A549 (cell line): ENCODE measurements around the gene PHF2. TPM values are rescaled to one million over a fixed set of nuclear protein-coding genes. Genes with fewer than 3 reads are reported as not detected.

ENCODE experiments used
- ATAC-seq, 2 experiments: fragments of 200-7000 bp in 1 of 2; fragments of >200 bp in 1 of 2; cut with Nextera tagmentation in 1 of 2; cut with Tn5 transposase in 1 of 2; 3 replicates each; pipeline versions ENCODE4 v1.8.0 to v1.9.1; 2018 to 2020; ENCODE audit warnings: mild to moderate bottlenecking in 1 of 2, moderate library complexity in 1 of 2
- CTCF ChIA-PET: fragments of 300-600 bp; sonication (Branson Sonifier 250); formaldehyde crosslinking; extraction: SDS; loops from one replicate; lab custom pipeline; 2021; ENCODE audit warnings: antibody characterized with exemption, inconsistent platforms; lab: Yijun Ruan, JAX
- POLR2A ChIA-PET: fragments of 350-600 bp; formaldehyde crosslinking; extraction: SDS; loops from one replicate; lab custom pipeline; 2021; ENCODE audit warnings: antibody characterized with exemption, inconsistent platforms; lab: Yijun Ruan, JAX
- DNase-seq, 2 experiments: peaks; one replicate each; pipeline versions ENCODE4 v3.0.0 to v3.0.0-alpha.2; 2011 to 2016; ENCODE audit warnings: low read depth in 1 of 2, low spot score in 1 of 2
- FAIRE-seq: peaks from 2 replicates; lab custom pipeline; 2011; peaks lifted over from hg19 to GRCh38; lab: Jason Lieb, UNC
- H3K27ac ChIP-seq, 2 experiments: fragments of >200 bp; sonication (Bioruptor Twin); formaldehyde crosslinking; 3 replicates each; pipeline ENCODE4 v1.5.1; 2016 to 2017
- H3K4me1 ChIP-seq: fragments of >200 bp; sonication (Bioruptor Twin); formaldehyde crosslinking; 3 replicates; pipeline ENCODE4 v1.6.1; 2016
- H3K4me2 ChIP-seq: fragments of >200 bp; sonication (Bioruptor Twin); formaldehyde crosslinking; 3 replicates; pipeline ENCODE4 v1.6.1; 2016
- H3K4me3 ChIP-seq: fragments of >200 bp; sonication (Bioruptor Twin); formaldehyde crosslinking; 3 replicates; pipeline ENCODE4 v1.5.1; 2016
- H3K9me3 ChIP-seq: fragments of >200 bp; sonication (Bioruptor Twin); formaldehyde crosslinking; 3 replicates; pipeline ENCODE4 v1.6.1; 2016
- CHD2 ChIP-seq: fragments of 150-350 bp; IDR thresholded peaks from 2 replicates; pipeline ENCODE4 v1.6.1; 2014; ENCODE audit warnings: low read length; ENCODE audit not compliant: partially characterized antibody
- CHD4 ChIP-seq: fragments of 200-600 bp; sonication (generic); IDR thresholded peaks from 2 replicates; pipeline ENCODE4 v1.6.1; 2016; ENCODE audit warnings: antibody characterized with exemption, mild to moderate bottlenecking, borderline replicate concordance
- EHF ChIP-seq: fragments of 250-450 bp; sonication (Bioruptor Pico); IDR thresholded peaks from 2 replicates; pipeline ENCODE4 v1.5.0; 2020; ENCODE audit warnings: mild to moderate bottlenecking
- EHMT2 ChIP-seq: fragments of 200-600 bp; sonication (generic); IDR thresholded peaks from 2 replicates; pipeline ENCODE4 v1.6.1; 2016; ENCODE audit warnings: antibody characterized with exemption, low read depth, mild to moderate bottlenecking, moderate library complexity
- EP300 ChIP-seq, 2 experiments: fragments of >200 bp; sonication (Bioruptor Twin); formaldehyde crosslinking; IDR thresholded peaks; 2 replicates in 1 of 2; 3 replicates in 1 of 2; pipeline ENCODE4 v1.6.1; 2016 to 2017
- ESRRA ChIP-seq: fragments of 150-350 bp; IDR thresholded peaks from 2 replicates; pipeline ENCODE4 v1.6.1; 2014; ENCODE audit warnings: mild to moderate bottlenecking, low read length, borderline replicate concordance
- FOSL2 ChIP-seq, 2 experiments: fragments of 450-650 bp in 1 of 2; fragments of >200 bp in 1 of 2; sonication (Bioruptor Twin) in 1 of 2; formaldehyde crosslinking; IDR thresholded peaks; 2 replicates each; pipeline versions ENCODE4 v1.5.0 to v1.6.1; 2016 to 2020; ENCODE audit warnings: mild to moderate bottlenecking in 1 of 2, moderate library complexity in 1 of 2
- HEYL ChIP-seq: fragments of 250-450 bp; sonication (Bioruptor Pico); IDR thresholded peaks from 2 replicates; pipeline ENCODE4 v1.8.0; 2021; ENCODE audit warnings: mild to moderate bottlenecking, moderate library complexity
- HOXA7 ChIP-seq: fragments of 250-450 bp; sonication (Bioruptor Pico); IDR thresholded peaks from 2 replicates; pipeline ENCODE4 v1.5.0; 2020; ENCODE audit warnings: mild to moderate bottlenecking, moderate library complexity
- KDM1A ChIP-seq: fragments of 200-600 bp; sonication (generic); IDR thresholded peaks from 2 replicates; pipeline ENCODE4 v1.6.1; 2016; ENCODE audit warnings: low read depth, mild to moderate bottlenecking
- MAX ChIP-seq: IDR thresholded peaks from 2 replicates; pipeline ENCODE4 v1.6.1; 2012
- PBX3 ChIP-seq: IDR thresholded peaks from 2 replicates; pipeline ENCODE4 v1.6.1; 2012
- RFX5 ChIP-seq: fragments of 450-650 bp; IDR thresholded peaks from 2 replicates; pipeline ENCODE4 v1.7.1; 2014; ENCODE audit warnings: antibody characterized with exemption, mild to moderate bottlenecking, moderate library complexity
- RNF2 ChIP-seq: fragments of 200-600 bp; sonication (generic); IDR thresholded peaks from 2 replicates; pipeline ENCODE4 v1.6.1; 2016; ENCODE audit warnings: low read depth, mild to moderate bottlenecking, antibody characterized with exemption, moderate library complexity, borderline replicate concordance
- SMC3 ChIP-seq: fragments of >200 bp; sonication (Bioruptor Twin); formaldehyde crosslinking; IDR thresholded peaks from 3 replicates; pipeline ENCODE4 v1.6.1; 2018; ENCODE audit warnings: inconsistent platforms
- TFCP2L1 ChIP-seq: fragments of 250-450 bp; sonication (Bioruptor Pico); IDR thresholded peaks from 2 replicates; pipeline ENCODE4 v1.5.0; 2021; ENCODE audit warnings: mild to moderate bottlenecking
- TP53 ChIP-seq: fragments of 250-450 bp; sonication (Bioruptor Pico); IDR thresholded peaks from 2 replicates; pipeline ENCODE4 v1.5.0; 2021; ENCODE audit warnings: mild to moderate bottlenecking, moderate library complexity
- WGBS: methylation state at CpG from one replicate; pipeline ENCODE4 v1.1.6; 2017; ENCODE audit errors: missing lambda C conversion rate; 5-methylcytosine and 5-hydroxymethylcytosine counted together
- polyA plus RNA-seq, 4 experiments: library from polyadenylated mRNA; depleted of rRNA in 3 of 4; stranded (reverse); fragments of >200 nt; fragmentation: RNase III in 1 of 4; extraction: RNeasy Plus Mini Kit Qiagen cat#74134 plus additional on column Dnase treatment in 1 of 4; gene quantifications; 2 replicates in 3 of 4; 3 replicates in 1 of 4; pipeline ENCODE4 v1.2.3, GENCODE V29; 2011 to 2017
- TF ChIP-seq, protein P1 (sequence below): fragments of 250-450 bp; sonication (Bioruptor Pico); IDR thresholded peaks from 2 replicates; pipeline ENCODE4 v1.5.0; 2021; ENCODE audit warnings: mild to moderate bottlenecking, moderate library complexity, borderline replicate concordance

The PHF2 gene
- polyA plus RNA-seq, 2 of the 4 experiments (the other 2 are of a cell fraction), result 9.6 to 12.2 TPM

DNA sequence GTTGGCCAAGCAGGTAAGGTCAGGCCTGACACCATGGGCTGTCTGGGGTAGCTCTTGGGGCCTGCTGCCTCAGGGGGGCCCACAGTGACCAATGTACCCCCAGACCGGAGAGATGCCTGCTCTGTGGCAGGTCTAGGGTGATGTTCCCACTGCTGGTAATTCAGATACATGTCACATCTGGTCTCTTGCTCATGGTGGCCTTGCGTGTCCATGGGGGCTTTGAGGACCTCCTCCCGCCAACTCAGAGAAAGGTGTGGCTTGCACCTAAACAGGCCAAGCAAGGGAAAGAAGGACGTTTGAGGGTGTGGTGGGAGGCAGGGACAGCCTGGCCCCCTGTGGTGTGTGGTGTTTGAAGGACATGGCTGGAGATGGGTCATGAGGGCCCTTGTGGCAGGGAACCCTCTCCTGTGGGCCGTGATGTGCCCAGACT lies 75.2 kb downstream of the PHF2 start:
- POLR2A ChIA-PET, result no interaction called here
- WGBS, result 69% methylated on average over 4 of the region's 5 CpGs
- Histone ChIP-seq H3K9me3 (no peaks in the 10 kb centered on the region), H3K4me3 (no peak overlapping the region), H3K4me2 (no peak overlapping the region), H3K4me1 (no peaks in the 10 kb centered on the region), H3K27ac (no peak overlapping the region)
- no peak for FAIRE-seq
- CTCF ChIA-PET, result no interaction called here
- TF ChIP-seq RNF2, result no peak
- ATAC-seq, result no peak
- no peak for DNase-seq

DNA sequence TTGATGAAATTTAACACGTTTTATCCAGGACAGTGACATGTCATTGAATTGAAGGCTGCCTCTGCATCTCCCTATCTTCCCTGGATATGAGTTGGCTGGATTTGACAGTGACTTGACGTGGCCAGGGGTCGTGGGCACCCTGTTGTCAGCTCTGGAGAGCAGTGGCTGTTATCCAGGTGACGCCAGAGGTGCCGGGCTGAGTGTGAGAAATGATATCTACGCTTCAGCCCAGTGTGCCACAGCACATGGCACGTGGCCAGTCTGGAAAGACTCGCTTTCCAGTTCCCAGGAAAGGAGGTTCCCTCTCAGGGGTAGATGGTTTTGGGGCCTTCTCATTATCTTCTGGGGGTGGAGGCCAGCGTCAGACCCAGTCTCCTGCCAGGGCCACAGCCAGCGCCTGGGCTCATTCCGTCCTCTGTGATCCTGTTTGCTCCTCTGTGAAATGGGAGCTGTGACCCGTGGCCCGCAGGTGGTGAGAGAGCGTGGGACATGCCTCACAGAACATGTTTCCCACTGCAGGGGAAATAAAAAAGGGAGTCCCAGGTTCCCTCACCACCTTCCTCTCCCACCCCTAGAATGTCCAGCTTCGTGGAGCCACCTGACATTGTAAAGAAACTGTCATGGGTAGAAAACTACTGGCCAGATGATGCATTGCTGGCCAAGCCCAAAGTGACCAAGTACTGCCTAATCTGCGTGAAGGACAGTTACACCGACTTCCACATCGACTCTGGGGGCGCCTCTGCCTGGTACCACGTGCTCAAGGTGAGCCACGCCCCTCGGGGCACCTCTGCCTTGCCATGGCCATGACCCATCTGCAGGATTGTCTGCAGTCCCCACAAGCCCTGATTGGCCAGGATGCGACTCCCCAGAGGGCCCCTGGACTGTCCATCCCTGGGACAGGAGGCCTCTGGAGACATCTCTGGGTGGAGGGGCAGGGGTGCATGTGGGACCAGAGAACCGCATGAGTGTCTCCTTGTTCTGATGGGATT lies 76.5 kb downstream of the PHF2 start:
- CTCF ChIA-PET, result no interaction called here
- POLR2A ChIA-PET, result no interaction called here
- Histone ChIP-seq H3K27ac (no peak overlapping the region), H3K4me2 (no peak overlapping the region), H3K9me3 (no peaks in the 10 kb centered on the region), H3K4me3 (no peak overlapping the region), H3K4me1 (no peaks in the 10 kb centered on the region)
- DNase-seq (no peak), FAIRE-seq (no peak), ATAC-seq (no peak; a peak in 1 of 6 replicates)
- WGBS, result 89% methylated on average over 23 of the region's 24 CpGs
- no peak for TF ChIP-seq SMC3
- TF ChIP-seq ESRRA, result no peak
- no peak for TF ChIP-seq HOXA7 (CRISPR knock-in tag)
- TF ChIP-seq RFX5, result no peak
- TF ChIP-seq PBX3, result no peak
- TF ChIP-seq, protein P1, sequence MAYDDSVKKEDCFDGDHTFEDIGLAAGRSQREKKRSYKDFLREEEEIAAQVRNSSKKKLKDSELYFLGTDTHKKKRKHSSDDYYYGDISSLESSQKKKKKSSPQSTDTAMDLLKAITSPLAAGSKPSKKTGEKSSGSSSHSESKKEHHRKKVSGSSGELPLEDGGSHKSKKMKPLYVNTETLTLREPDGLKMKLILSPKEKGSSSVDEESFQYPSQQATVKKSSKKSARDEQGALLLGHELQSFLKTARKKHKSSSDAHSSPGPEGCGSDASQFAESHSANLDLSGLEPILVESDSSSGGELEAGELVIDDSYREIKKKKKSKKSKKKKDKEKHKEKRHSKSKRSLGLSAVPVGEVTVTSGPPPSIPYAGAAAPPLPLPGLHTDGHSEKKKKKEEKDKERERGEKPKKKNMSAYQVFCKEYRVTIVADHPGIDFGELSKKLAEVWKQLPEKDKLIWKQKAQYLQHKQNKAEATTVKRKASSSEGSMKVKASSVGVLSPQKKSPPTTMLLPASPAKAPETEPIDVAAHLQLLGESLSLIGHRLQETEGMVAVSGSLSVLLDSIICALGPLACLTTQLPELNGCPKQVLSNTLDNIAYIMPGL (CRISPR knock-in tag), result no peak
- no peak for TF ChIP-seq CHD4
- no peak for TF ChIP-seq CHD2
- TF ChIP-seq TP53, result no peak

GRCh38 chr9:93653760-93654159 lies 77.4 kb downstream of the PHF2 start:
- ATAC-seq, result no peak
- no peak for DNase-seq
- Histone ChIP-seq H3K9me3 (no peaks in the 10 kb centered on the region), H3K4me3 (no peak overlapping the region), H3K27ac (no peak overlapping the region), H3K4me2 (no peak overlapping the region), H3K4me1 (no peaks in the 10 kb centered on the region)
- ChIA-PET POLR2A (no interaction called here), CTCF (no interaction called here)
- no peak for FAIRE-seq
- TF ChIP-seq FOSL2 (IDR thresholded peaks at IDR 0.05) (no peak), FOSL2 (CRISPR knock-in tag; IDR thresholded peaks at IDR 0.05) (no peak), TFCP2L1 (no peak), EP300 (IDR thresholded peaks at IDR 0.05) (no peak), EHF (no peak), EHMT2 (no peak), KDM1A (no peak), MAX (no peak), HEYL (CRISPR knock-in tag) (no peak)
- TF ChIP-seq, protein P1 (CRISPR knock-in tag), result no peak
- 79% methylated on average over 3 of the region's 3 CpGs for WGBS
